ENCODE measurements around the gene LYST.

GRCh38 chr1:235741294-235741693 is 125.4 kb downstream of the LYST start:
- TF ChIP-seq POLR2A (IDR thresholded peaks at IDR 0.05; ENCODE audit: low read depth, low read length): no peak
- no peak for TF ChIP-seq POLR2AphosphoS5 (IDR thresholded peaks at IDR 0.05; ENCODE audit: low read depth, low read length)
- no peak for TF ChIP-seq TAF1 (IDR thresholded peaks at IDR 0.05; ENCODE audit: borderline replicate concordance, low read depth, low read length)
